GM12878 (cell line): ENCODE measurements around the gene PXT1.

Experiments
- EP300 ChIP-seq, 2 experiments: fragments of 150-350 bp in 1 of 2; IDR thresholded peaks; 2 replicates each; pipeline ENCODE4 v1.6.1; 2011 to 2012; ENCODE audit warnings: low read depth in 2 of 2, low read length in 2 of 2, borderline replicate concordance in 1 of 2, improper control_type of control experiment in 1 of 2, inconsistent platforms in 1 of 2; ENCODE audit not compliant: control insufficient read depth in 1 of 2
- NFYA ChIP-seq: IDR thresholded peaks from 2 replicates; pipeline ENCODE4 v1.6.1; 2011; ENCODE audit warnings: low read depth, mild to moderate bottlenecking, low read length, improper control_type of control experiment, borderline replicate concordance
- RELA ChIP-seq: fragments of 450-650 bp; IDR thresholded peaks from 2 replicates; pipeline ENCODE4 v1.8.0; 2014; ENCODE audit warnings: borderline replicate concordance; ENCODE audit not compliant: partially characterized antibody
- TF ChIP-seq, protein P1 (sequence below), 3 experiments: IDR thresholded peaks in 2 of 3; conservative IDR thresholded peaks in 1 of 3; 2 replicates each; pipeline ENCODE4 v1.5.1; 2011; ENCODE audit warnings: low read depth in 3 of 3, low read length in 3 of 3, mild to moderate bottlenecking in 3 of 3, control low read depth in 2 of 3, moderate library complexity in 2 of 3, inconsistent platforms in 1 of 3, mixed read lengths in 1 of 3; ENCODE audit not compliant: control insufficient read depth in 2 of 3, insufficient read depth in 1 of 3; ENCODE audit errors: extremely low read depth in 1 of 3

GRCh38 chr6:36352477-36353157, 90.0 kb downstream of the PXT1 start:
- TF ChIP-seq NFYA (no peak), EP300 (IDR thresholded peaks at IDR 0.05; ENCODE audit: borderline replicate concordance in 1 of 2, control insufficient read depth in 1 of 2, low read depth in 2 of 2, low read length in 2 of 2) (no peak), RELA (no peak)
- TF ChIP-seq, protein P1, sequence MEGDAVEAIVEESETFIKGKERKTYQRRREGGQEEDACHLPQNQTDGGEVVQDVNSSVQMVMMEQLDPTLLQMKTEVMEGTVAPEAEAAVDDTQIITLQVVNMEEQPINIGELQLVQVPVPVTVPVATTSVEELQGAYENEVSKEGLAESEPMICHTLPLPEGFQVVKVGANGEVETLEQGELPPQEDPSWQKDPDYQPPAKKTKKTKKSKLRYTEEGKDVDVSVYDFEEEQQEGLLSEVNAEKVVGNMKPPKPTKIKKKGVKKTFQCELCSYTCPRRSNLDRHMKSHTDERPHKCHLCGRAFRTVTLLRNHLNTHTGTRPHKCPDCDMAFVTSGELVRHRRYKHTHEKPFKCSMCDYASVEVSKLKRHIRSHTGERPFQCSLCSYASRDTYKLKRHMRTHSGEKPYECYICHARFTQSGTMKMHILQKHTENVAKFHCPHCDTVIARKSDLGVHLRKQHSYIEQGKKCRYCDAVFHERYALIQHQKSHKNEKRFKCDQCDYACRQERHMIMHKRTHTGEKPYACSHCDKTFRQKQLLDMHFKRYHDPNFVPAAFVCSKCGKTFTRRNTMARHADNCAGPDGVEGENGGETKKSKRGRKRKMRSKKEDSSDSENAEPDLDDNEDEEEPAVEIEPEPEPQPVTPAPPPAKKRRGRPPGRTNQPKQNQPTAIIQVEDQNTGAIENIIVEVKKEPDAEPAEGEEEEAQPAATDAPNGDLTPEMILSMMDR (IDR thresholded peaks at IDR 0.05 in 2 of 3, conservative IDR thresholded peaks at IDR 0.05 in 1 of 3; ENCODE audit: control insufficient read depth in 2 of 3, extremely low read depth in 1 of 3, insufficient read depth in 1 of 3, low read depth in 3 of 3, low read length in 3 of 3) = no peak
